NCI-H2196 treated with DMSO at 0.1 percent for 48 hours (cell line): ENCODE measurements around the gene KIF24.
"Not testable (repeated sequence)": the region's sequence is repeated elsewhere in the genome, so short reads cannot be mapped to it uniquely, and the experiment has no call there.

Source experiments
- DNase-seq: peaks from one replicate; lab custom pipeline; 2025; ENCODE audit not compliant: unreplicated experiment; lab: John Stamatoyannopoulos, UW

The KIF24 gene, protein sequence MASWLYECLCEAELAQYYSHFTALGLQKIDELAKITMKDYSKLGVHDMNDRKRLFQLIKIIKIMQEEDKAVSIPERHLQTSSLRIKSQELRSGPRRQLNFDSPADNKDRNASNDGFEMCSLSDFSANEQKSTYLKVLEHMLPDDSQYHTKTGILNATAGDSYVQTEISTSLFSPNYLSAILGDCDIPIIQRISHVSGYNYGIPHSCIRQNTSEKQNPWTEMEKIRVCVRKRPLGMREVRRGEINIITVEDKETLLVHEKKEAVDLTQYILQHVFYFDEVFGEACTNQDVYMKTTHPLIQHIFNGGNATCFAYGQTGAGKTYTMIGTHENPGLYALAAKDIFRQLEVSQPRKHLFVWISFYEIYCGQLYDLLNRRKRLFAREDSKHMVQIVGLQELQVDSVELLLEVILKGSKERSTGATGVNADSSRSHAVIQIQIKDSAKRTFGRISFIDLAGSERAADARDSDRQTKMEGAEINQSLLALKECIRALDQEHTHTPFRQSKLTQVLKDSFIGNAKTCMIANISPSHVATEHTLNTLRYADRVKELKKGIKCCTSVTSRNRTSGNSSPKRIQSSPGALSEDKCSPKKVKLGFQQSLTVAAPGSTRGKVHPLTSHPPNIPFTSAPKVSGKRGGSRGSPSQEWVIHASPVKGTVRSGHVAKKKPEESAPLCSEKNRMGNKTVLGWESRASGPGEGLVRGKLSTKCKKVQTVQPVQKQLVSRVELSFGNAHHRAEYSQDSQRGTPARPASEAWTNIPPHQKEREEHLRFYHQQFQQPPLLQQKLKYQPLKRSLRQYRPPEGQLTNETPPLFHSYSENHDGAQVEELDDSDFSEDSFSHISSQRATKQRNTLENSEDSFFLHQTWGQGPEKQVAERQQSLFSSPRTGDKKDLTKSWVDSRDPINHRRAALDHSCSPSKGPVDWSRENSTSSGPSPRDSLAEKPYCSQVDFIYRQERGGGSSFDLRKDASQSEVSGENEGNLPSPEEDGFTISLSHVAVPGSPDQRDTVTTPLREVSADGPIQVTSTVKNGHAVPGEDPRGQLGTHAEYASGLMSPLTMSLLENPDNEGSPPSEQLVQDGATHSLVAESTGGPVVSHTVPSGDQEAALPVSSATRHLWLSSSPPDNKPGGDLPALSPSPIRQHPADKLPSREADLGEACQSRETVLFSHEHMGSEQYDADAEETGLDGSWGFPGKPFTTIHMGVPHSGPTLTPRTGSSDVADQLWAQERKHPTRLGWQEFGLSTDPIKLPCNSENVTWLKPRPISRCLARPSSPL (N-terminal part only)

DNA sequence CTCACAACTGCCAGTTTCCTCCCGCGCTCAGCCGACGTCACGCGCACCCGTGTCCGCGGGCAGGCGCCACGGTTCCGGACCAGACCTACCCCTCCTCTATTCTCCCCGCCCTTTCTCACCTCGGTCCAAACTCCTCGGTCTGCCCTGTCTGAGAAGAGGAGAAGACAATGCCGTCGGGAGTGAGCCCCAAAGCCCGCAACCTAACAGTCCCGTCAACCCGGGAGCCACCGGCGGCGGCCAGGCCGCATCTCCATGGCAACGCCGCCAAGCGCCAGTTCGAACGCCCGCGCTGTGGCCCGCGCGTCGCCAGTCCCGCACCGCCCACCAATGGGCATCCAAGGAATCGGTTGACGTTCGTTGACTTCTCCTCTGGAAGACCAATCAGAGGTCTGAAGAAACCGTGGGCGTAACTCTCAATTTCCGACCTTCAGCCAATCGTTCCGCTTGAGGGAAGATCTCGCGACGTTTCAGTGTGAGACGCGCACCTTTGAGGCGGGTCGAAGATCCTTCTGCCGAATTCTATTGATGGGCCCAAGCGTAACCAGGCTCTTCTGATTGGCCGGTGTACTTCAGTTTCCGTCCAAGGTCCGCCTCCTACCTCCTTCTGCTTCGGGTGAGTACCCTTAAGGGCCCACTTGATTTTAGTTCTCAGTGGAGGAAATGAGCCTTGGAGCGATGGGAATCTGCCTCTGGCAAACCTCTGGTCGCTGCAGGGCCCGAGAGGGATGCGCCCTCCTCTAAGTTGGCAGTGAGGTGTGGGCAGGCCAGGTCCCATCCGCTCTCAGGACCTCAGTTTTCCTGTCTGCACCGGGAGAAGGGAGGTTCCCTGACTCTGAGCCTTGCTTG lies at the start of gene KIF24, which contains the start of gene NUDT2:
Gene KIF24, minus strand, starts transcription at position 282 of the 846 bp plus-strand sequence. CDS start 17,922 bp downstream, outside the sequence.
Gene NUDT2, plus strand, starts transcription at position 583 of the 846 bp plus-strand sequence. CDS start 9,471 bp downstream, outside the sequence.
- DNase-seq: peak; percentile 99

DNA sequence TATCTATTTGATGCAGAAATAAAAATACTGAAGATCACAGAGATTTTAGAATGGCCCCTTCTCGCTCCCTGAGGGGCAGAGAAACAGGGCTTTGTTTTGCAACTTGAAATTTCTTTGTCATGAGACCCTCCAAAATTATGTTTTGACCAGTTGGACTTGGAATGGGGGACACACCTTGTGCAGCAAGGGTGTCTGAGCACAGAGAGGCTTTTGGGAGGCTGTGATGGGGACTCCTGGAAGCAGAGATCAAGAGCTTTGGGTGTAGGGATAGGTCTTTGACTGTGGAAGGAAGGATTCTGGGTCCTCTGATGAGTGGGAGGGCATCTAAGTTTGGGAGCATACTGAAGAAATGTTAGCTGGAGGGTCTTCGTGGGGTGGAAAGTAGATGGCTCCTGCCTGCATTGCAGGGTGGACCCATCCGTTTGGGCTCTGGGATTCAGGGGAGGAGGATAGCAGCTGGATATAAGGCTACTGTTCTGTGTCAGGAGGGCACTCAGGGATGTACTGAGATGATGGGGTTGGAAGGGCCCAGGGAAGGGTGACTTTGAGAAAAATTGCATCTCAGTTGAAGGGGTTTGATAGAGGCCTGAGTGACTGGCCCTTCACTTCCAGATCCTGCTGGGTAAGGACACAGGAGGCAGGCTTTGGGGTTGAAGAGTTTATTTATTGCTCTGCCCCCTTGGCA lies 49.5 kb upstream of the KIF24 start:
- no peak for DNase-seq

DNA sequence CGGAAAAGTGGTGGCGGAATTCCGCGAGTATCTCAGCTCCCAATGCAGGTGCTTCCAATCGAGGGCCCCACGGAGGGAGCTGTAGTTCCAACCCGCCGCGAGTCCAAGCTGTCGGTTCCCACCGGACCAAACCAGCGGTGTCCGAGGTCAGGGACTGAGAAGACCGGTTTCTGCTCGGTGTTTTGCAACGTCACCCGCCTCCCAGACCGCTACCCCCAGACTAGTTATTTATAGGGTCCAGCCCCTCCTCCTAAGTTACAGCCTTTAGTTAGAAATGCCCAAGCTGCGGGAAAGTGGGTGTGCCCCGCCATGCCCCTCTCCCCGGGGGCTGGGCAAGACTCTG lies 48.3 kb upstream of the KIF24 start:
- DNase-seq: no peak

DNA sequence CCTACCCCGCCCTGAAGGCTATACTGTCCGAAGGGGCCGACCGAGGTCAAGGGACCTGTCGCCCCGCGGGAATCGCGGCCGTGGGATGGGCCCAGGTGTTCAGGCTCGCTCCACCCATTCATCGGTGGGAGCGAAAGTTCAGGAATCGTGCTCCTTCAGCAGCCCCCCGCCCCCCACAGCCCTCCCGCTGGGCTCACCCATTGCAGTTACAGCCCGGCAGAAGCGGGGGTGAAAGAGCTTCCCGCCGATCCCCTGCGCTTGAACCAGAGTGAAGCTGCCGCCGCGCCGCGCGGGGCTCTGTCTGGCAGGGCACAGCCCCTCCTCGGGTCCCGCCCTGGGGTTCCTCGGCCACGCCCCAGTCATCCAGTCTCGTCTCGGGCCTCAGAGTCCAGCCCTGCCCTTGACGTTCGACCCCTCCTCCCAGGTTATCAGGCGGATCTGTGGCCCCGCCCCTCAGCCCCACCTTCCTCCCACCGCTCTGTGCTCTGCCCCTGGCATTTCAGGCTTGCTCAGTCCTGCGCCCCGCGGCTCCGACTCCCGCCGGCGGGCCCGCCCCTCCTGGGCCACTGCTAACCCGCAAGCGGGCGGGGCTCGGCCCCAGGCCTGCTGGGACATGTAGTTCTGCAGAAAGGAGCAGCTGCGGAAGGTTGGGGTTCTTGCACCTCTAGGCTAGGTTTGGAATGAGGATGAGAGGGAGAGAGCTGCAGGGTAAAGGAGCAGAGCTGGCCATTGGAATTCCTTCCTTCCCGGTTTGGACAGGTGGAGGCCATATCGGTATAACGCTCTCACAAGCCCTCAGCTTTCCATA lies 47.7 kb upstream of the KIF24 start, which contains the start of gene MYORG:
Gene MYORG, minus strand, starts transcription at position 303 of the 808 bp plus-strand sequence. CDS start 3,955 bp downstream, outside the sequence.
- peak; percentile 98 for DNase-seq

DNA sequence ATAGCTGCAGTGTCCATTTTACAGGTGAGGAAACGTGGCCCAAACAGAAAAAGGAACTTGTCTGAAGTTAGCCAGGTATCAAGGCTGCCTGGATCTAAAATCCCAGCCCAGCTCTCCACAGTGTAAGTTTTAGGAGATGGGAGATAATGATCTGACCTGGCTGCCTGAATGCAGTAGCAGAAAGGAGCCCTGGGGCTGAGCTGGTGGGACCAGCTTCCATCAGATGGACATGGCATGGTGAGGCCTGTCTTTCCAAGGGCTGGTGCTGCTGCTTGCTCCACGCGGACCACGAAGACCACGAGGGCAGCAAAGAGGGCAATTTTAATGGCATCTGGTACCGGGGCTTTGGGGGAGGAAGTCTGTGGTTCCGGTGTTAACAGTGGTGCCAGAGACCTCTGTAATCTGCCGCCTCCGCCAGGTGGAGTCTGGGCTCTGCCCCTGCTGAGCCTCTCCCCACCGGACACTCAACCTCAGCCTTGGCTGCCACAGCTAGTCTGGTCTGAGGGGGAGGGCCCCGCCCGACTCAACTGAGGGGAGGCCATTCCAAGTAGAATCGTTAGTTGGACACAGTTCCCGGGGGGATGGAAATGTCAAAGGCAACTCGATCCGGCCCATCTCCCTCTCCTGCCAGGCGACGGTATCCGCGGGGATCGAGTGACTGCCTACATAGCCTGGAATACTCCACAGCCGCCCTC lies 47.0 kb upstream of the KIF24 start:
- DNase-seq: peak; percentile 53

DNA sequence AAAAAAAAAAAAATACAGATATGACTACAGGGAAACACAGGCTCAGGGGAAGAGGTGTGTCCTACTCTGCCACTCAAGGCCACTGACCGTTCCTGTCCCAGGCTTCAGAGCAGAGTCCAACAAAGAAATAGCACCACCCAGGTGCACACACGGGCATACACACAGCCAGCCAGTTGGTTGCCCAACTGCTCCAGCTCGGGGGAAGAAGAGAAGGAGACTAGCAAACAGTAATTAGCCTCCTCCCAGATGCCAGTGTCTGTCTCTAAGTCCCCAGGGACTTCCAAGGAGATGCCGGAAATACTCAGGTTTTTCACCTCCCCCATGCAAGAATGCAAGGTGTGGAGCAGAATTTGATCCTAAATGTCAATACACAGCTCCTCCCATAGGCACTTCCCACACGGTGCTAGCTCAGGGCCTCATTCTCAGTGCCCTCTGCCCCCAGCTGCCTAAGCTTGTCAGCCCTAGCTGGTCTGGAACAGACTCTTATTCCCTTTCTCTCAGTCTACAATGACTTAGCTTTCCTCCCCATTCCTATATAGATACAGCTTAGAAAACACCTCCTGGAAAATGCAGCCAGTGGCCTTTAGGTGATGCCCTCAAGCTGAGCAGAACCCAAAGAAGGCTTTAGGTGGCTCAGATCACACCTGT lies 46.0 kb upstream of the KIF24 start:
- DNase-seq: peak; percentile 5

DNA sequence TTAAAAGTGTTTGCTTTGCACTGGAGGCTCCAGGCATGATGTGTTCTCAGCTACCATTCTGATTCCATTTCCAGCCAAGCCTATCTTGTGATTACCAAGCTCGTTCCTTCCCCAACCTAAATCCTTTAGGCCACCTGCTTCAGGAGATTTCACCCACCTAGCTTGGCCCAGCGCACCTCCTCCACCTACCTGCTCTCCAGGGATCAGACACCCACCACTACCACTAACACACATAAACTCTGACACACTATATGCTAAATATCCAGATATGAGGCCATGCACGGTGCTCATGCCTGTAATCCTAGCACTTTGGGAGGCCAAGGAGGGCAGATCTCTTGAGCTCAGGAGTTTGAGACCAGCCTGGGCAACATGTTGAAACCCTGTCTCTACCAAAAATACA lies 45.3 kb upstream of the KIF24 start:
- DNase-seq: no peak

DNA sequence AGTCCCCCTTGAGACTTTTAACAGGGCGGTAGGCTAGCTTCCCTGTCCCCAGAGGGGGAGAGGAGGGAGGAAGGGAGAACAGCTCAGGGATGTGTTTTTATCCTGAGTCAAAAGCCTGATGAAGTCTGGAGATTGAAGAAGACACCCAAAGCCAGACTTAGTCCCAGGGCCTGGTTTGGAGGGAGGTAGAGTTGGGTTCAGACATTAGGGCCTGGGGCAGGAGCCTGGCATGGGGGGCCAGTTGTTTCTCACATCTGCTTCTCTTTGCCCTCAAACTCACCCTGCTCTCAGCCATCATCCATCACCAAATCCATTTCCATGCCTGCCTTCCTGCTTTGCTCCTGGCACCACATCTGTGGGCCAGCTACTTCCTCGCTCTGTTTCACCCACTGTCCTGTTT lies 44.7 kb upstream of the KIF24 start:
- DNase-seq: no peak

DNA sequence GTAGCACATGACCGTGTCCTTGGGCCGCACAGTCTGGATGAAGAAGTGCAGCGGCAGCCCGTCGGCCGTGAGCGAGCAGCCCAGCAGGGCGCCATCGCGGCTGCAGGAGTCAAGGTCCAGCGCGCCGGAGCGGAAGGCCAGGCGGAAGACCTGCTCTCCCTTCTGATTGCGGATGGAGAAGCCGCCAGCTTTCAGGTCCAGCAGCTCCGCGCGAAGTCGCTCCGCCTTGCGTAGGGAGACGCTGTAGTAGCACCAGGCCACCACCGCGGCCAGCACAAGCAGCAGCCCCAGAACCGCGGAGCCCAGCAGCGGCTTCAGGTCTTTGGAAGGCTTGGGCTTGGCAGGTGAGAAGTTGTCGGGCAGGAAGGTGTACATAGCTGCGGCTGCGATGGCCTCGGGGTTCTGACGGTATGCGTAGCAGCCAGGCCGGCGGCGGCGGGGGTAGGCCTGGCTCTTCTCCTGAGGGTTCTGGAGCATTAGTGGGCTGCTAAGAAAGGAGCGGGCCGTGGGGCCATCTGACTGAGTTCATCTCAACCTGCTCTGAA lies 43.5 kb upstream of the KIF24 start:
- DNase-seq: no peak

DNA sequence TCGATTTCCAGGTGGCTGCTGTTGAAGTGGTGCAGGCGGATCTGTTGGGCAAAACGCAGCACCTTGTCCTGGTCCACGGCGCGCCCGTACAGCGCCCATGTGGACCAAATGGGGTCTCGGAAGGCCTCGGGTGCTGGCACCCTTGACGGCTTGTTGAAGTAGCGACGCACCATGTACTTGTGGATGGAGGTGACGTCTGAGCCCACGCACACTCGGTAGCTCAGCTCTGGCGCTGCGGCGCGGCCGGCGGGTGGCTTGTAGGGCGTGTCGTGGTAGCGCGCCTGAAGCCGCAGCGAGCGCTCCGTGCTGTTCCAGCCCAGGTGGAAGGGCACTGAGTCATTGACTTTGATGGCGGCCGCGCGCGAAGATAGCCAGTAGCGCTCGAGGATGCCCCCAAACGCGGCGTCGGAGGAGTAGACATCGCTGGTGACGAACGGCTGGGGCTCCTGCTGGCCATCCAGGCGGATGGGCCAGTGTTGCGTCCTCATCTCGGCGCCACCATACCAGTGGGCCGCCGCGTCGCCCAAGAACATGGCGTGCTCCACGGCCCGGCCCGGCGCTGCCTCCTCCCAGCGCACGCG lies 42.9 kb upstream of the KIF24 start:
- no peak for DNase-seq

DNA sequence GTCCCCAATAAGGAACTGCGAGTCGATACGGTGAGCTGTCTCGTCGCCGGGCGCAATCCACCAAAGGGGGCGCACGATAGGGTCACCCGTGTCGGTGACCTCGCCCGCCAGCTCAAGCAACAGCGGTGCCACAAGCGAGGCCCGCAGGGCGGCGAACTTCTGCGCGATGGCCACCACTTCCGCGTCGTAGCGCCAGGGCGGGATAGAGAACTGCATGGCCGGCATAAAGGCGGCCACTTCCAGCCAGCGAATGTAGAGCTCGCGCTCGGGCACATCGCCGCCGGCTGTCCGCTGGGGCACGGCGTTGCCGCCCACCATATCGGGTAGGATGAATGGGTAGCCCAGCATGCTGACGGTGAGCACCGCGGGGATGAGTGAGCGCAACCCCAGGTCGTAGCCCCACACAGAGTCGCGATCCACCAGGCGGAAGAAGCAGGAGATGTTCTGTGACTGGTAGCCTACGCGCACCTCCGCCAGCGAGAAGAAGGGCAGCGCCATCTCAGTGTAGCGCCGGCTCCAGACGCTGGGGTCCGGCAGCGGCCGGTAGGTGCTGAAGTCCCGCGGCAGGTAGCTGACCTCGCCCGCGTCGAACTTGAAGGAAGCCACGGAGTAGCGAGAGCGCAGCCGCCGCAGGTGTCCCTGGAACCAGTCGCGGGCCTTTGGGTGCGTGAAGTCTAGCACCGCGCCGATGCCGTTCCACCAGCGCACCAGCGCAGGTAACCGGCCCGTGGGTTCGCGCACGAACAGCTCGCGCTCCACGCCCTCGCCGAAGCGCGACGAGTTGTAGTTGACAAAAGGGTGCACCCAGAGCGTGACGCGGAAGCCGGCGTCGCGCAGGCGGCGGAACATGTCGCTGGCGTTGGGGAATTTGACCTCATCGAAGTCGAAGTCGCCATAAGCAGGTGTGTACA lies 42.2 kb upstream of the KIF24 start:
- no peak for DNase-seq

DNA sequence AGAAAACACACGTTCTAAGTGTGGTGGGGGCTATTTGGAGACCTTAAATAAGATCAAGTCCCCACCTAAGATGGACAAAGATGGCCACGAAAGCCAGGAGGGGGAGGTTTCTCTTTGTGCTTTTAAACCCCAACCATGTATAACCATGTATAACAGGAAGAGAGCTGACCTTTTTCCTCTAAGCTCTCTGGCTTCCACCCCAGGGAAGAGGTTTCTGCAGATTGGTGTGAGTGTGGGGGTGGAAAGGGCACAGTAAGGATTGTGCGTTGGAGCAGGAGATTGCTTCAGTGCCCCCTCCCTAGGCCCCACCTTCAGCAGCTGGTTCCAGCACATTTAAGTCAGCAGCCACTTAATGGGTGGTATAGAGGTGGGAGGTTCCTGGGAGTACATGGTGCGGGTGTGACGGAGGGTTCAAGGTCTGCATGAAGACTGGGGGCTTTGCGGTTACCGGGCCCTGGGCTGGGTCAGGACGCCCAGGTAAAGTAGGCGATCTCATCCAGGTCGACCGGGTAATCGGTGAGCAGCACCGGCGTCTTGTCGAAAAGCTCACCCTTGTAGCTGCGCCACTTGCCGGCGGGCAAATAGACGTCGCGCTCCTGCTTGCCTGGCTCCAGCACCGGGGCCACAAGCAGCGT lies 41.4 kb upstream of the KIF24 start:
- DNase-seq: no peak

DNA sequence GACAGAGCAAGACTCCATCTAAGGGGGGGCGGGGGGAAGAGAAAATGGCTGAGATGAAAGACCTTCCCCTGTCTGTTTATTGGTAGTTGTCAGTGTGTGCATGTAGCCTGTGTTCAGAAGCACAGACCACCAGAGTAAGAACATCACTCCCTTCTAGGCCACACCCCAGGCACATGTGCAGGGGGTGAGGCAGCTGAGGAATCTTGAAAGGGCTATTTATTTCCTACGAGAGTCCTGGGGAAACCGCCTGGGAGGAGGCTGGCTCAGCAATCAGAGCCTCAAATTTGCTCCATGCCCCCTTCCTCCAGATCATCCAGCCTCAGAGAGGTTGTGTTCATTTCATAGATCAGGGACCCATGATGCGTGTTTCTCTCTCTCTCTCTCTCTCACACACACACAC lies 40.6 kb upstream of the KIF24 start:
- DNase-seq: no peak

DNA sequence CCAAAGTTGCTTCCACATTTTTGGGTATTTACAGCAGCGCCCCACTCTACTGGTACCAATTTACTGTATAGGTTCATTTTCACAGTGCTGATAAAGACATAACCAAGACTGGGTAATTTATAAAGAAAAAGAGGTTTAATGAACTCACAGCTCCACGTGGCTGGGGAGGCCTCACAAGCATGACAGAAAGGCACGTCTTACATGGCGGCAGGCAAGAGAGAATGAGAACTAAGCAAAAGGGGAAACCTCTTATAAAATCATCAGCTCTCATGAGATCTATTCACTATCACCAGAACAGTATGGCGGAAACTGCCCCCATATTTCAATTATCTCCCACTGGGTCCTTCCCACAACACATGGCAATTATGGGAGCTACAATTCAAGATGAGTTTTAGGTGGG lies 39.7 kb upstream of the KIF24 start:
- DNase-seq: not testable (repeated sequence)

DNA sequence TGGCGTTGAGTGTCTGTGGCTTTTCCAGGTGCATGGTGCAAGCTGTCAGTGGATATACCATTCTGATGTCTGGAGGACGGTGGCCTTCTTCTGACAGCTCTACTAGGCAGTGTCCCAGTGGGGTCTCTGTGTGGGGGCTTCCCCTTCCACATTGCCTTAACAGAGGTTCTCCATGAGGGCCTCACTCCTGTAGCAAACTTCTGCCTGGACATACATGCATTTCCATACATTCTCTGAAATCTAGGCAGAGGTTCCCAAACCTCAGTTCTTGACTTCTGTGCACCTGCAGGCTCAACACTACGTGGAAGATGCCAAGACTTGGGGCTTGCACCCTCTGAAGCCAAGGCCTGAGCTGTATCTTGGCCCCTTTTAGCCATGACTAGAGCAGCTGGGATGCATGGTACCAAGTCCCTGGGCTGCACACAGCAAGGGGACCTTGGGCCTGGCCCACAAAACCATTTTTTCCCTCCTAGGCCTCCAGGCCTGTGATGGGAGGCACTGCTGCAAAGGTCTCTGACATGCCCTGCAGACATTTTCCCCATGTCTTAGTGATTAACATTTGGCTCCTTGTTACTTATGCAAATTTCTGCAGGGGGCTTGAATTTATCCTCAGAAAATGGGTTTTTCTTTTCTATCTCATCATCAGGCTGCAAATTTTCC lies 38.8 kb upstream of the KIF24 start:
- not testable (repeated sequence) for DNase-seq
